DOHH2 (cell line): ENCODE data around the gene CETP.

ENCODE experiments used
- EZH2phosphoT487 ChIP-seq: fragments of 200-600 bp; sonication (generic); IDR thresholded peaks from 2 replicates; pipeline ENCODE4 v1.6.1; 2017; ENCODE audit warnings: borderline replicate concordance, mild to moderate bottlenecking, antibody characterized with exemption, low read length, moderate library complexity, mixed read lengths
- TF ChIP-seq, protein P1 (sequence below): fragments of 200-600 bp; sonication (generic); IDR thresholded peaks from one replicate; pipeline ENCODE4 v1.5.1; 2014; ENCODE audit warnings: antibody characterized with exemption, mild to moderate bottlenecking, low read depth, low read length; ENCODE audit not compliant: poor library complexity, severe bottlenecking

DNA sequence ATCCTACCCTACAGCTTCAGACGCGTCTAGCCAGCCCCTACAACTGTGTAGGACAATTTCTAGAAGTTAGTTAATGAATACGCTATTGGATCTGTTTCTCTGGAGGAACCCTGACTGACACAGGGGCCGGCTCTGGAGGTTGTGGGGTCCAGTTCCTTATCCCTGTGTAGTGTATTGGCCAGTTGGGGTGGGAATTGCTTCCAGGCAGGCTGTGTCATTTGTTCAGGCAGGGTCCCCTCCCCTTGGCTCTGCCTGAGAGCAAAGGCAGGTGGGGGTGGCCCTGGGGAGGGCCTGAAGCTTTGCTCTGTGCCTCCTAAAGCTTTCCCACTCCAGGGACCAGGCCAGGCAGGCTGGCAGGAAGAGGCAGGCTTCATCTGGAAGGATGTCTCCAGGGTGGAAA, 11.7 kb upstream of the CETP start:
- TF ChIP-seq, protein P1, sequence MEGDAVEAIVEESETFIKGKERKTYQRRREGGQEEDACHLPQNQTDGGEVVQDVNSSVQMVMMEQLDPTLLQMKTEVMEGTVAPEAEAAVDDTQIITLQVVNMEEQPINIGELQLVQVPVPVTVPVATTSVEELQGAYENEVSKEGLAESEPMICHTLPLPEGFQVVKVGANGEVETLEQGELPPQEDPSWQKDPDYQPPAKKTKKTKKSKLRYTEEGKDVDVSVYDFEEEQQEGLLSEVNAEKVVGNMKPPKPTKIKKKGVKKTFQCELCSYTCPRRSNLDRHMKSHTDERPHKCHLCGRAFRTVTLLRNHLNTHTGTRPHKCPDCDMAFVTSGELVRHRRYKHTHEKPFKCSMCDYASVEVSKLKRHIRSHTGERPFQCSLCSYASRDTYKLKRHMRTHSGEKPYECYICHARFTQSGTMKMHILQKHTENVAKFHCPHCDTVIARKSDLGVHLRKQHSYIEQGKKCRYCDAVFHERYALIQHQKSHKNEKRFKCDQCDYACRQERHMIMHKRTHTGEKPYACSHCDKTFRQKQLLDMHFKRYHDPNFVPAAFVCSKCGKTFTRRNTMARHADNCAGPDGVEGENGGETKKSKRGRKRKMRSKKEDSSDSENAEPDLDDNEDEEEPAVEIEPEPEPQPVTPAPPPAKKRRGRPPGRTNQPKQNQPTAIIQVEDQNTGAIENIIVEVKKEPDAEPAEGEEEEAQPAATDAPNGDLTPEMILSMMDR = no peak
- no peak for TF ChIP-seq EZH2phosphoT487
